Measurements from ENCODE around the gene TIMP4.

Gene TIMP4

GRCh38 chr3:12148183-12148940 is 10.3 kb downstream of the TIMP4 start:
- DNase-seq (ENCODE audit: low read depth in 2 of 3, low spot score in 2 of 3) = no peak

DNA sequence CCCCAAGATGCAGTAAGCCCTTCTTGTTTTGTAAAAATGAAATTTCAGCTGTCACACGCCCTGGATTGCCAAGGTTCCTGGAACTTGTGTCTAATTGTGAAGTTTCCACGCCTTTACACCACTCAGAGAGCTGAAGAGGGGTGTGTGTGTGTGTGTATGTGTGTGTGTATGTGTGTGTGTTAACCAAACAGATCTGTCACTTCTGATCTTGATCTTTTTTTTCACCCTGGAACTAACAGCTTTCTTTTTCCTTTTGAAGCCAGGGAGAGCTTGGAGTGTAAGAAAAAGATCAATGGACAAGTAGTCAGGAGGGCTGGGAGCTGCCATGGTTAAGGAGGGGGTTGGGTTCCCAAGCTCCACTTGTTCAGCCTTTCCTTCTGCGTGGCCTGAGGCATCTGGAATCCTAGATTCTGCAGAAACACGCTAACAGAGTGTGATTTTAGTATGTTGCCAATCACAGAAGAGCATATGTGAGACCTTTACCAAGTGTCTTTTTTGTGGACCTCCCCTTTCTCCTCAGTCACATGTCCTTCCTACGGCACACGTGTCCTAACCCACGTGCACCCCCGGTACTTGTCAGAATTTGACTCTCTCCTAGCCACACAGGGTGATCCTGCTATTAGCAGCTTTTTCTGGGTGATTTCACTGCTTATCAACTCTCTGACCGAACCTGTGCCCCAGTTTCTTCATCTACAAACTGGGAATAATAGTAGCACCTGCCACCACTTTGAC is 11.5 kb downstream of the TIMP4 start:
- no peak for DNase-seq (ENCODE audit: low read depth in 2 of 3, low spot score in 2 of 3)

- DNase-seq (ENCODE audit: low read depth in 2 of 3, low spot score in 2 of 3) = no peak
Observed at GRCh38 chr3:12143949-12144504, 14.7 kb downstream of the TIMP4 start.

GRCh38 chr3:12142476-12142875 is 16.2 kb downstream of the TIMP4 start:
- DNase-seq (ENCODE audit: low read depth in 2 of 3, low spot score in 2 of 3) = no peak

- DNase-seq (ENCODE audit: low read depth in 2 of 3, low spot score in 2 of 3) = no peak
Observed at GRCh38 chr3:12141350-12141749, 17.4 kb downstream of the TIMP4 start.

DNA sequence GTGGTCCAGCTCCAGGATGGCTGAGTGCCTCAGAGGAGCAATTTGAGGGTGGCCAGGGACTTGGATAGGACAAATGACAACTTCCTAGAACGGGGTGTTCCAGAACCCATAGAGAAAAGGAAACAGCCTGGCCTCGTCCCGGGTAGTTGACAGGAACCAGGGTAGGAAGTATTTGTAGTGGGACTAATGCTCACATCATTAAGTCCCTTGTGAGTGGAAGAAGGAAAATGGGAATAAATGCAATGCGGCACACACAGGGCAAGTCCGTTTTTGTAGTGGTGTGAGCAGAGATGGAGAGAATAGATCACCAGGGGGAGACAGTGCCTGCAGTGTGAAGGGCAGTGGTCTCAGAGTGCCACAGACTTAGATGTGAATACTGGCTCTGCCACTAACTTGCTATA is 19.6 kb downstream of the TIMP4 start:
- DNase-seq (ENCODE audit: low read depth in 2 of 3, low spot score in 2 of 3) = peak in 1 of 3 experiments; percentile 7

GRCh38 chr3:12138044-12138443 is 20.7 kb downstream of the TIMP4 start:
- peak in 1 of 3 experiments; percentile 9 for DNase-seq (ENCODE audit: low read depth in 2 of 3, low spot score in 2 of 3)

DNA sequence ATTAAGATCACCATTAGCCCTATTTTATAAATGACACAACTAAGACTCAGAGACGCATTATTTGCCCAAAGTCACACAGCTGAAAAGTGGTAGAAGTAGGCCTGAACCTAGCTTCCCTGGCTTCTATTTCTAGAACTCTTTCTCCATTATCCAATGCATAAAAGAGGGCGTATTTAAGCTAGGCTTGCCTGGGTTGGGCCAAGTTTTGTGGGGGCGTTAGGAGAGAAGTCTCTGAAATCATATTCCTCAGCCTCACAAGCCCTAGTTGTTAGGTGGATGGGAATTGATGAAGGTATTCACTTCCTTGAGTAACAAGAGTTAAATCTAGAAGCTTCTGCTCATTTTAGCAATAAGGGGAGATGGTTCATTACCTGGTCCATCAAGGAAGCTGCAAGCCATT is 22.3 kb downstream of the TIMP4 start:
- DNase-seq (ENCODE audit: low read depth in 2 of 3, low spot score in 2 of 3) = no peak

GRCh38 chr3:12135029-12135657 is 23.6 kb downstream of the TIMP4 start:
- DNase-seq (ENCODE audit: low read depth in 2 of 3, low spot score in 2 of 3) = peak; percentile 25 to 39 (median 35)

- DNase-seq (ENCODE audit: low read depth in 2 of 3, low spot score in 2 of 3) = no peak
Observed at GRCh38 chr3:12132881-12133280, 25.8 kb downstream of the TIMP4 start.

DNA sequence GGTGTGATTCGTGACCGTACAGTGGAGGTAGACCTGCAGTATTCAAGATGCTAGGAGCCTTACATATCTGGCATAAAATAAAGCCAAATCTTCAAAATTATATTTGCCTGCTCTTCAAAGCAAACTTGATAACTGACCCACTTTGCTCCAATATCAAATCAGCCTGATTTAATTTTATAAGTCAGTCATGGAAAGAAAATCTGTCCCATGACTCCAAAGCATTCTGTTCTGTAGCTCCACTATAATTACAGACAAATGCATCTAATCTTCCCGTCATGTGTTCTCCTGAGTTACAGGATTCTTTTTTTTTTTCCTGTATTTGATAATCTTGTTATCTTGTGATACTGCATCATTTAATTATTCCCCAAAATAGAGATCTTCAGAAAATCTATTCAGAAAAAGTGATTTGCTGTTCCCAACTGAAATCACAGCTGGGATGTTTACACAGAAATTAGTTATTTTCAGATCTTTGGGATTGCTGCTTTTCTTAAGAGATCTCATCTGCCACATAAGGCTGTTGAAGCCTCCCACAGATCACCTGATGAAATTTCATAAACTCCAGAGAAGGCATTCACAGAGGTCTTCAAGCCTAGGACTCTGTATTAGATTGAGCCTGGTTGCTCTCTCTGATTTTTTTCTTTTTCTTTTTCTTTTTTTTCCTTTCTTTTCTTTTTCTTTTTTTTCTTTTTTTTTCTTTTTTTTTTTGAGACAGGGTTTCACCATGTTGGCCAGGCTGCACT is 27.2 kb downstream of the TIMP4 start:
- no peak for DNase-seq (ENCODE audit: low read depth in 2 of 3, low spot score in 2 of 3)

DNA sequence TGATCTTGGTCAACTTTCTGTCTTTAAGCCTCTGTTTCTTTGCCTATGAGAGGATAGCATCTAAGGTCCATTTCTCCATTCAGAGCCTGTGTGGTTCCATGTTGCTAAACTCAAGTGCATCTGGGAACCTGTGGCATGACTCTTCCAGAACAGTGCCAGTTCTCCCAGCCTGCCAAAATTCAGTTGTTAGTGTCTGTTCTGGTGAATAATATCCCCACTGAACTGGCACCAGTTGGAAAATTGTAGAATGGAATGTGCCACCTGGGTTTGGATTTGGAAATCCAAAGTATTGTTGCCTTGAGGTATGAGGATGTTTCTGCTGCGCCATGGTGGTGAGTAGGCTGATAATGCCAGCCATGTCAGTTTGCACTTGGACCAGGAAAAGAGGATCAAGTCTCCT is 31.3 kb downstream of the TIMP4 start:
- DNase-seq (ENCODE audit: low read depth in 2 of 3, low spot score in 2 of 3) = no peak

GRCh38 chr3:12125772-12126171 is 32.9 kb downstream of the TIMP4 start:
- DNase-seq (ENCODE audit: low read depth in 2 of 3, low spot score in 2 of 3) = no peak

GRCh38 chr3:12121466-12121865 is 37.2 kb downstream of the TIMP4 start:
- DNase-seq (ENCODE audit: low read depth in 2 of 3, low spot score in 2 of 3) = no peak

DNA sequence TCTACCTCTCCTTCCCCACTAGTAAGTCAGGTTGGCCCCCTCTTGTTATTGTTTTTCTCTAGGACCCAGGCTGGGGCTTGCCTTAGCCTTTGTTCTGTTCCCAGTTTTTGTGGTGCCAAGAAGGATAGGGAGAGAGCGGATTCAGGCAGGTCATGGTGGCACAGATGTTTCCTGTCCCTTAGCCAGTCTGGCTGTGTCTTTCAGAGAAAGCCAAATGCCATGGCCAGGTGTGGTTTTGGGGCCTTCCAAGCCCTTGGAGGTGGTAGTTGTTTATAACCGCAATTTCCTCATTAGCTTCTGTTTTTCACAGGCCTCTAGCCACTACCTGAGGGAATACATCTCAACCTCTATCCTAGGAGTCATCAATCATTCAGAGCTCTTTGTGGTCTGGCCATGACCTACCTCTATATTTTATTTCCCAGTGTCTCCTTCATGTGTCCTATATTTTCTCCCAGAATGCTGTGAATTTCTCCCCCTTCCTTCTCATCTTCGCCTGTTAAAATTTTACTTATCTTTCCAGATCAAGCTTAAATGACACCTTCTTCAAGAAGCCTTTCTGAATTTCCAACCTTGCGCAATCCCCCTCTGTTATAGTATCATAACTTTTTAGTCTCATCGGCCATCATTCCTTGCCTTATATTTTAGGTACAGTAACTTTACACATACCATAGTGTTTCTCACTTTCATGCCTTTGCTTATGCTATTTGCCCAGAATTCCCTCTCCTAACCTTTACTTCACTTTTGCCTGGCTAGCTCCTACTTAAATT is 38.2 kb downstream of the TIMP4 start:
- no peak for DNase-seq (ENCODE audit: low read depth in 2 of 3, low spot score in 2 of 3)

DNA sequence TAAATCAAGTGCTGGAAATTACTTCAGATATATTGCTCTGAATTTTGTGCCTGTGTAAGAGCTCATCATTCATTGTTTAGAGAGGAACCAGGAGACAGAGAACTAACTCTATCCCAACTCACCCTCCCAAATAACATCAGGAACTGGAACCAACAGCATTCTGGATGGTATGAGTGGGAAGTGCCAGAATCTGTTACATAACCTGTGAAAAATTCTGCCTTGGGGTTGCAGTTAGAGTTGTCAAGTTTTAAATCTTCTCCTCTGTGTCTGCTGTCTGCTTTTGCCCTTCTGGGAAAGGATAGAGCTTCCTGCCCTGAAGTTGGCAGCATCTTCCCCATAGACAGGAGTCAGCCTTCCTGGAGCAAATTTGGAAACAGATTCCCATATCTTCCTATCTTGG is 41.2 kb downstream of the TIMP4 start:
- no peak for DNase-seq (ENCODE audit: low read depth in 2 of 3, low spot score in 2 of 3)

GRCh38 chr3:12116870-12117269 is 41.8 kb downstream of the TIMP4 start:
- DNase-seq (ENCODE audit: low read depth in 2 of 3, low spot score in 2 of 3) = no peak

DNA sequence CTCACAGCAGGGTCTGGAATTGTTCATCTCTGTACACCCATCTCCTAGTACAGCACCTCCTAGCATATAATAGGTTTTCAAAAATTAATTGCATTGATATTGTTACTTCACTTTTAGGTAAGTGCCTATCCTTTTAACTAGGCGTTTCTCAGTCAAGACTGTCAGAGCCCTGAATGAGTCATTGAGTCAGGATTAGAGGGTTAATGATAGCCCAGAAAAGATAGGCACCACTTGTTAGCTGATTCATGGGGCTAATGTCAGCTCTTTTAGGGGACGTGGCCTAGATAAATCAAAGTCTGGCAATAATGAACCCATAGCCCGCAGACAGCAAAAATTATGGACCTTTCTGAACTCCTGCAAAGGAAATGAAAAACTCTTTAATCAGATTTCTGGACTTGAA is 42.9 kb downstream of the TIMP4 start:
- no peak for DNase-seq (ENCODE audit: low read depth in 2 of 3, low spot score in 2 of 3)

- no peak for DNase-seq (ENCODE audit: low read depth in 2 of 3, low spot score in 2 of 3)
Observed at GRCh38 chr3:12115104-12115503, 43.6 kb downstream of the TIMP4 start.

- no peak for DNase-seq (ENCODE audit: low read depth in 2 of 3, low spot score in 2 of 3)
Observed at GRCh38 chr3:12114251-12114650, 44.5 kb downstream of the TIMP4 start.
